ENCODE data around the gene NPL. TPM values are rescaled to one million over a fixed set of nuclear protein-coding genes. Genes with fewer than 3 reads are reported as not detected.
A peak's percentile ranks its signal among the peaks of the same experiment; 100 is the strongest.

NPL gene
- total RNA-seq, 1 donor from 2014 or later = 44.5 TPM

DNA sequence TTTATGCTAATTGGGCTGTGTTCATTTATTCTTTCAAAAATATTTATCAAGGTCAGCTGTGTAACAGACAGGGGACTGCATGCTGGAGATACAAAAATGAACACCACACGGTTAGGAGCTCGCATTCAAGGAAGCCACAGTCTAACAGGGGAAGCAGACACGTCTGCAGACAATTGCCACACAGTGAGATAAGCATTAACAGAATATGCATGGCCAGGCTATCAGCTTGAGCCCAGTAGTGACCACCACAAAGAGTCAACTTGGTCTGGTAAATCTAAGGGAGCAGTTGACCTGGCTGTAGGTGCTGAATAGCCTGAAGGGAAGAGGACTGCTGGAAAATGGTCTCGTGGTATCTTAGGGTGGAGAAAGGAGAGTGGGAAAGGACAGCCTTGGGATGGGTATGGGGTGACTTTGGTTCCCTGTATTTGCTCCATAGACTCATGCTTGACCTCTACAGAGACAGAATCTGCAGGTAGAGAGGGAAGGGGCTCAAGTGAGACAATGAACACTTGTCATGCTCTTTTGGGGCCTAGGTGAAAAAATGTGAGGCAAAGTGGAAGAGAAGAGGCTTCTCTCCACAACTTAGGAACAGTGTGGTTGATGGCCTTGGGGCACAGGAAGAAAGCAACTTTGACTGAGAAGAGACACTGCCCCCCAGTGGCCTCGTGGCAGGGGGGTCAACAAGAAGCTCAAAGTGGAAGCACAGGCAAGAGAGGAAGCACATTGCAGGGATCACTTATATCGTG lies 7.6 kb upstream of the NPL start:
- Histone ChIP-seq H3K4me1 (no peaks in the 10 kb centered on the region), H3K27me3 (no peaks in the 10 kb centered on the region), H3K4me3 (no peak overlapping the region), H3K9me3 (no peaks in the 10 kb centered on the region), H3K36me3 (no peaks in the 10 kb centered on the region), H3K27ac (no peak overlapping the region)
- peak; percentile 80 for DNase-seq
- intact Hi-C loops (cut with DNase I) = loop anchor here (2.0 kb wide), 1 partner anchor 181 kb away; no protein-coding TSS in a partner anchor
- ATAC-seq = peak; percentile 88
- TF ChIP-seq, protein P1, sequence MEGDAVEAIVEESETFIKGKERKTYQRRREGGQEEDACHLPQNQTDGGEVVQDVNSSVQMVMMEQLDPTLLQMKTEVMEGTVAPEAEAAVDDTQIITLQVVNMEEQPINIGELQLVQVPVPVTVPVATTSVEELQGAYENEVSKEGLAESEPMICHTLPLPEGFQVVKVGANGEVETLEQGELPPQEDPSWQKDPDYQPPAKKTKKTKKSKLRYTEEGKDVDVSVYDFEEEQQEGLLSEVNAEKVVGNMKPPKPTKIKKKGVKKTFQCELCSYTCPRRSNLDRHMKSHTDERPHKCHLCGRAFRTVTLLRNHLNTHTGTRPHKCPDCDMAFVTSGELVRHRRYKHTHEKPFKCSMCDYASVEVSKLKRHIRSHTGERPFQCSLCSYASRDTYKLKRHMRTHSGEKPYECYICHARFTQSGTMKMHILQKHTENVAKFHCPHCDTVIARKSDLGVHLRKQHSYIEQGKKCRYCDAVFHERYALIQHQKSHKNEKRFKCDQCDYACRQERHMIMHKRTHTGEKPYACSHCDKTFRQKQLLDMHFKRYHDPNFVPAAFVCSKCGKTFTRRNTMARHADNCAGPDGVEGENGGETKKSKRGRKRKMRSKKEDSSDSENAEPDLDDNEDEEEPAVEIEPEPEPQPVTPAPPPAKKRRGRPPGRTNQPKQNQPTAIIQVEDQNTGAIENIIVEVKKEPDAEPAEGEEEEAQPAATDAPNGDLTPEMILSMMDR (IDR thresholded peaks at IDR 0.05) = peak; percentile 77

DNA sequence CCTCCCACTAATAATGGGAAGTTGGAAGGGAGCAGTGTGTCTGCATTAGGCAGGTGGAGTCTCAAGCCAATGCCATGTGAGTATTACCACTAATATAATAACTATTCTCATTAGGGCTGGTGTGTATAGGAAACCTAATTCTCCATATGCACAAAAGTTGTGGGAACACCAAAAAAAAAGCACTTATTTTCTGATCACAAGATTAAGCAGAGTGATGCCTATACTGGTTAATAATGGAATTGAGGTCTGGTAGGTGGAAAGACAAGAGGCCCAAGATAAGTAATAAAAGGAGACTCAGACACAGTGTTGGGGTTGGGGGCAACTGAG lies 7.0 kb upstream of the NPL start:
- TF ChIP-seq, protein P1 (IDR thresholded peaks at IDR 0.05) = peak; percentile 26
- no peaks in the 10 kb centered on the region for H3K36me3 ChIP-seq
- intact Hi-C loops (cut with DNase I) = loop anchor here (2.0 kb wide), 1 partner anchor 182 kb away; no protein-coding TSS in a partner anchor
- no peaks in the 10 kb centered on the region for H3K4me1 ChIP-seq
- no peak overlapping the region for H3K4me3 ChIP-seq
- H3K9me3 ChIP-seq = no peaks in the 10 kb centered on the region
- ATAC-seq (no peak), DNase-seq (no peak)
- H3K27ac ChIP-seq = no peak overlapping the region
- H3K27me3 ChIP-seq = no peaks in the 10 kb centered on the region

DNA sequence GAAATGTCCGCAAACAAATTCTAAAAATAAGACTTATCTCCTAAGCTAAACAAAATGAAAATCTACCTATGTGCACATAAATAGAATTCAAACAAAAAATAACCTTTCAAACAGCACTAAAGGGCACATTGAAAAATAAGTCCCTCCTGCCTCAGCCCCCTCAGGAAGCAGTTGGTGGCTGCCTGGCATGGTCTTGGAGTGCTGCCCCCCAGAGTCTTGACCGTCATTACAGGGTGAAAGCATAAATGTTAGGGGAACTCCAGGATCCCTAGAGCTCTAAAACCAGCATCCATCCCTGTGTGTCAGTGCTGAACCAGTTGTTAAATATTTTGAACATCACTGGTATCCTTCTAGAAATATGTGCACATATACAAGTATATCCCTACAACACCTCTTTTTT lies 6.5 kb upstream of the NPL start:
- H3K4me3 ChIP-seq = no peak overlapping the region

DNA sequence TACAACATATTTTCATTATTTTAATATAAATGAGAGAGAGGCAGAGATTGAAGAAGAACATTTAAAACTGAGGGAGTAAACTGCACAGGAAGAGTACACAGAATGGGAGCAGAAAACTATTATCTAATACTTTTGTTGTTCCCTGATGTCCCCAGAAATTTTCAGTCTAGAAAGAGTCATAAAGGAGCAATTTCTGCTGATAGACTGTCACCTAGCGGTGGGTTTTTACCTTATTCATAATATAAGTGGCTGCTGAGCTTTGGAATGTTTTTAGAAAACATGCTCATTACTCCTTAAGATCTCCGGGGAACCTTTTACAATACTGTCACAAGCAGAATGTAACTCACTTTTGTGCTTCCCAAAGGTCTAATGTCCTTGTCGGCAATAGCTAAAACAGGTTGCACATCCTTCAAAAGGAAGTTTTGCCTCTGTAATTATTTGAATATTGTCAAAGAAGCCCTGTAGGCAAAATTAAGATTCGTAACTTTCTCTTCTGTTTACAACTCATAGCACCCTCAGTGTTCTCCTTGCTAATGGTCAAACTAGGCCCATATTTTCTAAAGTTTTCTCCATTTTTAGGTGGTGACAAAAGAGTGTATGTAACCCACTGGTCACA lies 4.9 kb upstream of the NPL start:
- H3K27ac ChIP-seq = no peak overlapping the region
- intact Hi-C loops (cut with DNase I) = no loop called here
- no peaks in the 10 kb centered on the region for H3K36me3 ChIP-seq
- no peaks in the 10 kb centered on the region for H3K9me3 ChIP-seq
- TF ChIP-seq, protein P1 (IDR thresholded peaks at IDR 0.05) = peak; percentile 80
- DNase-seq (no peak), ATAC-seq (no peak)
- H3K27me3 ChIP-seq = no peaks in the 10 kb centered on the region
- no peaks in the 10 kb centered on the region for H3K4me1 ChIP-seq
- H3K4me3 ChIP-seq = no peak overlapping the region

More for the DNA sequence above, 6.5 kb upstream of the NPL start:
- intact Hi-C loops (cut with DNase I) = loop anchor here (2.0 kb wide), 1 partner anchor 182 kb away; no protein-coding TSS in a partner anchor
- no peak for ATAC-seq
- H3K27ac ChIP-seq = no peak overlapping the region
- DNase-seq = no peak
- no peaks in the 10 kb centered on the region for H3K36me3 ChIP-seq
- no peaks in the 10 kb centered on the region for H3K9me3 ChIP-seq
- H3K4me1 ChIP-seq = no peaks in the 10 kb centered on the region
- no peaks in the 10 kb centered on the region for H3K27me3 ChIP-seq
- TF ChIP-seq, protein P1 (IDR thresholded peaks at IDR 0.05) = no peak

DNA sequence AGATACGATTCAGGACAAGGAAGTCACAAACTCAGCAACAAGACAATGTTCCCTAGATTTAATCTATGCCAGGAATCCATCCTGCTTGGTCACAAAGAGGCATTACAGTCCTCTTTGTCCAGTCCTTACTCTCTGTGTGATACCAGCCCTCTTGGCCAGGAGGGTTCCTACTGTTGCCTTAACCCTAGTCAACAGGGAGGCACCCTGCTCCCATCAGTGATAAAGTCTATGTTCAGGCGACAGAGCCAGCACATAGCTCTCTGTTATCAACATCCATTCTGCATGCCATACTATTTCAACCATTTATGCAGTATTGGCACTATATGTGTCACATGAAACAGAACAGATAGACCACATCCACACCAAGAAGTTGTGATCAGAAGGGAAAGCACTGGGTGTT lies 4.4 kb upstream of the NPL start:
- intact Hi-C loops (cut with DNase I) = no loop called here
- no peaks in the 10 kb centered on the region for H3K27me3 ChIP-seq

More for the DNA sequence above, 4.4 kb upstream of the NPL start:
- Histone ChIP-seq H3K9me3 (no peaks in the 10 kb centered on the region), H3K36me3 (no peaks in the 10 kb centered on the region), H3K27ac (no peak overlapping the region), H3K4me1 (peaks cover 4% of the 10 kb centered on the region), H3K4me3 (no peak overlapping the region)
- TF ChIP-seq, protein P1 (IDR thresholded peaks at IDR 0.05) = no peak
- no peak for ATAC-seq
- DNase-seq = no peak

Data from upper lobe of right lung (tissue), 1 donor.